OCI-LY1 (cell line): ENCODE data around the gene UQCR11.

Source experiments
- H2AFZ ChIP-seq: fragments of 200-600 bp; sonication (generic), shearing (Covaris generic); 2 replicates; pipeline ENCODE4 v1.6.0; 2014; ENCODE audit warnings: antibody characterized with exemption, mild to moderate bottlenecking, low read length
- H3F3A ChIP-seq: fragments of 200-600 bp; sonication (generic), shearing (Covaris generic); 2 replicates; pipeline ENCODE4 v1.6.0; 2014; ENCODE audit warnings: mild to moderate bottlenecking, antibody characterized with exemption, low read length, moderate library complexity; ENCODE audit not compliant: insufficient read depth
- H3K27ac ChIP-seq: fragments of 200-600 bp; sonication (generic); 2 replicates; pipeline ENCODE4 v1.5.1; 2014; ENCODE audit warnings: low read length, mixed run types, mild to moderate bottlenecking, low read depth; ENCODE audit not compliant: poor library complexity, severe bottlenecking
- H3K27me3 ChIP-seq: fragments of 200-600 bp; sonication (generic); 2 replicates; pipeline ENCODE4 v1.6.0; 2014; ENCODE audit warnings: antibody characterized with exemption, mild to moderate bottlenecking, low read length, moderate library complexity; ENCODE audit not compliant: insufficient read depth
- H3K36me3 ChIP-seq: fragments of 200-600 bp; sonication (generic); 2 replicates; pipeline ENCODE4 v1.6.1; 2014; ENCODE audit warnings: mild to moderate bottlenecking, antibody characterized with exemption, low read length, moderate library complexity, mixed read lengths; ENCODE audit not compliant: insufficient read depth
- H3K4me1 ChIP-seq: fragments of 200-600 bp; sonication (generic); 2 replicates; pipeline ENCODE4 v1.5.1; 2014; ENCODE audit warnings: mild to moderate bottlenecking, low read length, moderate library complexity; ENCODE audit not compliant: insufficient read depth, severe bottlenecking
- H3K4me2 ChIP-seq: fragments of 200-600 bp; sonication (generic), shearing (Covaris generic); 2 replicates; pipeline ENCODE4 v1.6.1; 2014; ENCODE audit warnings: low read length
- H3K4me3 ChIP-seq: fragments of 200-600 bp; sonication (generic); 2 replicates; pipeline ENCODE4 v1.5.1; 2014; ENCODE audit warnings: low read length, low read depth, mild to moderate bottlenecking, mixed read lengths; ENCODE audit not compliant: poor library complexity, severe bottlenecking
- H3K79me2 ChIP-seq: fragments of 200-600 bp; shearing (Covaris generic); 2 replicates; pipeline ENCODE4 v1.6.1; 2016; ENCODE audit warnings: mixed run types, low read length, mixed read lengths; ENCODE audit not compliant: insufficient read depth
- H3K9ac ChIP-seq: fragments of 200-600 bp; sonication (generic), shearing (Covaris generic); 2 replicates; pipeline ENCODE4 v1.6.1; 2014; ENCODE audit warnings: mild to moderate bottlenecking, low read length, mixed read lengths
- H3K9me2 ChIP-seq: fragments of 200-600 bp; sonication (generic), shearing (Covaris generic); 2 replicates; pipeline ENCODE4 v1.6.1; 2014; ENCODE audit warnings: low read depth, mild to moderate bottlenecking, low read length, mixed read lengths
- H3K9me3 ChIP-seq: fragments of 200-600 bp; shearing (Covaris generic); 2 replicates; pipeline ENCODE4 v1.6.1; 2014; ENCODE audit warnings: low read length, mixed read lengths
- H4K20me1 ChIP-seq: fragments of 200-600 bp; sonication (generic), shearing (Covaris generic); 2 replicates; pipeline ENCODE4 v1.6.0; 2016; ENCODE audit warnings: mild to moderate bottlenecking, low read length; ENCODE audit not compliant: insufficient read depth
- CTCF ChIP-seq: fragments of 200-600 bp; sonication (generic), shearing (Covaris generic); IDR thresholded peaks from 2 replicates; pipeline ENCODE4 v1.5.1; 2017; ENCODE audit warnings: mild to moderate bottlenecking, antibody characterized with exemption, low read length, moderate library complexity, mixed read lengths
- EZH2 ChIP-seq: fragments of 200-600 bp; sonication (generic), shearing (Covaris generic); IDR thresholded peaks from 2 replicates; pipeline ENCODE4 v1.8.0; 2017; ENCODE audit warnings: borderline replicate concordance, mixed run types, mild to moderate bottlenecking, antibody characterized with exemption, low read length, moderate library complexity, mixed read lengths

The UQCR11 gene

GRCh38 chr19:1551068-1552040 lies 53.9 kb downstream of the UQCR11 start:
- Histone ChIP-seq H3K27ac (no peak overlapping the region), H3K79me2 (no peaks in the 10 kb centered on the region), H3F3A (no peaks in the 10 kb centered on the region), H3K9me3 (no peaks in the 10 kb centered on the region), H3K27me3 (no peaks in the 10 kb centered on the region), H4K20me1 (no peaks in the 10 kb centered on the region), H3K4me3 (no peak overlapping the region), H3K4me1 (peaks cover 9% of the 10 kb centered on the region), H3K36me3 (no peaks in the 10 kb centered on the region; the same call in 1 of the 2 replicates), H2AFZ (no peak overlapping the region), H3K9me2 (no peaks in the 10 kb centered on the region), H3K4me2 (no peak overlapping the region), H3K9ac (no peak overlapping the region)
- no peak for TF ChIP-seq EZH2
- TF ChIP-seq CTCF = no peak

- Histone ChIP-seq H3K4me2 (no peak overlapping the region), H2AFZ (no peak overlapping the region), H3K9ac (no peak overlapping the region), H3K4me3 (no peak overlapping the region), H3F3A (no peaks in the 10 kb centered on the region), H4K20me1 (no peaks in the 10 kb centered on the region), H3K4me1 (peaks cover 13% of the 10 kb centered on the region), H3K27ac (no peak overlapping the region), H3K79me2 (no peaks in the 10 kb centered on the region), H3K27me3 (no peaks in the 10 kb centered on the region), H3K9me2 (no peaks in the 10 kb centered on the region), H3K9me3 (no peaks in the 10 kb centered on the region), H3K36me3 (no peaks in the 10 kb centered on the region; the same call in 1 of the 2 replicates)
- TF ChIP-seq CTCF (no peak), EZH2 (no peak)
Observed at GRCh38 chr19:1549332-1549945, 55.8 kb downstream of the UQCR11 start.
